Smooth muscle cell (in vitro differentiated cells): Measurements from ENCODE around the gene SYT15. TPM values are rescaled to one million over a fixed set of nuclear protein-coding genes. Genes with fewer than 3 reads are reported as not detected.
"Not testable (repeated sequence)": the region's sequence is repeated elsewhere in the genome, so short reads cannot be mapped to it uniquely, and the experiment has no call there.

ENCODE experiments used
- DNase-seq: peaks from one replicate; lab custom pipeline; 2025; ENCODE audit not compliant: unreplicated experiment; lab: John Stamatoyannopoulos, UW
- H2AFZ ChIP-seq: fragments of 200-600 bp; sonication (generic); 2 replicates; pipeline ENCODE4 v1.6.0; 2016; ENCODE audit warnings: antibody characterized with exemption, low read depth, mild to moderate bottlenecking
- H3F3A ChIP-seq: fragments of 200-600 bp; sonication (generic); 2 replicates; pipeline ENCODE4 v1.6.0; 2017; ENCODE audit warnings: antibody characterized with exemption, low read depth
- H3K27ac ChIP-seq: fragments of 200-600 bp; sonication (generic); 2 replicates; pipeline ENCODE4 v1.5.1; 2016; ENCODE audit warnings: low read depth, mild to moderate bottlenecking
- H3K27me3 ChIP-seq: fragments of 200-600 bp; sonication (generic); 2 replicates; pipeline ENCODE4 v1.6.1; 2016; ENCODE audit warnings: low read depth, mild to moderate bottlenecking
- H3K36me3 ChIP-seq: fragments of 200-600 bp; sonication (generic); 2 replicates; pipeline ENCODE4 v1.5.1; 2016; ENCODE audit warnings: low read depth
- H3K4me1 ChIP-seq: fragments of 200-600 bp; sonication (generic); 2 replicates; pipeline ENCODE4 v1.5.1; 2016; ENCODE audit warnings: low read depth
- H3K4me2 ChIP-seq: fragments of 200-600 bp; sonication (generic); 2 replicates; pipeline ENCODE4 v1.6.0; 2016; ENCODE audit warnings: mild to moderate bottlenecking
- H3K4me3 ChIP-seq: fragments of 200-600 bp; sonication (generic); 2 replicates; pipeline ENCODE4 v1.5.1; 2016; ENCODE audit warnings: mild to moderate bottlenecking
- H3K79me2 ChIP-seq: fragments of 200-600 bp; sonication (generic); 2 replicates; pipeline ENCODE4 v1.6.0; 2016; ENCODE audit warnings: low read depth, mild to moderate bottlenecking
- H3K9ac ChIP-seq: fragments of 200-600 bp; sonication (generic); 2 replicates; pipeline ENCODE4 v1.6.0; 2016; ENCODE audit warnings: low read depth
- H3K9me3 ChIP-seq: fragments of 200-600 bp; sonication (generic); replicated peaks from 2 replicates; pipeline ENCODE4 v1.5.1; 2016; ENCODE audit warnings: low read depth
- H4K20me1 ChIP-seq: fragments of 200-600 bp; sonication (generic); 2 replicates; pipeline ENCODE4 v1.6.0; 2016; ENCODE audit warnings: low read depth
- WGBS: methylation state at CpG from one replicate; pipeline ENCODE4 v1.1.7; 2016; ENCODE audit warnings: low lambda C conversion rate; 5-methylcytosine and 5-hydroxymethylcytosine counted together
- polyA plus RNA-seq: library from polyadenylated mRNA; unstranded; fragments of >200 nt; fragmentation: Nextera tagmentation; extraction: Ambion mirVana; gene quantifications from 2 replicates; pipeline ENCODE4 v1.2.1, GENCODE V29; 2016
- total RNA-seq: library from RNA; depleted of rRNA; stranded (reverse); fragments of >200 nt; gene quantifications from 2 replicates; pipeline ENCODE4 v1.2.3, GENCODE V29; 2014
- TF ChIP-seq, protein P1 (sequence below): fragments of 200-600 bp; sonication (generic); IDR thresholded peaks from 2 replicates; pipeline ENCODE4 v1.5.1; 2017; ENCODE audit warnings: borderline replicate concordance, mild to moderate bottlenecking, antibody characterized with exemption; ENCODE audit not compliant: insufficient read depth, poor library complexity, severe bottlenecking

SYT15 gene
- total and polyA plus RNA-seq, 2 experiments from 2014 or later: 0.22 to 0.89 TPM

DNA sequence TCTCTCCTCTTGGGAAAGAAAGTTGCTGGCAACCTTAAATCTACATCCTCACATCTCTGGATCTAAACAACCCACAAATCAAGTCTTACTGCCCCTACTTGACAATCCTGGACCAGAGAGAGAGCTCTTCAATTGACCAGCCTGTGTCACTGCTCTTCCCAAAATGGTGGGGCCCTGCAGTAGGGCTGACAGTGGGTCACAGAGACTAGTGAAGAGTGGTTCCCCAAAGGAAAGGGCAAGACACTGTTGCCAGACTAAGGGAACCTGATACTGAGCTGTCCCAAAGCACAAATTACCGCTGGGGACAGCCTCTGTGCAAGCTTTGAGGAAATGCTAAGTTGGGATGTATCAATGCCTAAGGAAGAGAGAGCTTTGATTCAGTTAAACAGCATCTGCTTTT is 18.0 kb upstream of the SYT15 start:
- 73% methylated on average over 1 of the region's 1 CpG for WGBS
- Histone ChIP-seq H3K4me3 (no peak overlapping the region), H3K79me2 (no peaks in the 10 kb centered on the region), H2AFZ (no peak overlapping the region), H3K4me1 (peaks cover 1% of the 10 kb centered on the region), H4K20me1 (no peaks in the 10 kb centered on the region), H3K27ac (no peak overlapping the region), H3F3A (no peaks in the 10 kb centered on the region), H3K4me2 (no peak overlapping the region), H3K36me3 (no peaks in the 10 kb centered on the region), H3K9me3 (no peaks in the 10 kb centered on the region), H3K9ac (no peak overlapping the region), H3K27me3 (peaks cover 54% of the 10 kb centered on the region)
- DNase-seq: no peak
- TF ChIP-seq, protein P1, sequence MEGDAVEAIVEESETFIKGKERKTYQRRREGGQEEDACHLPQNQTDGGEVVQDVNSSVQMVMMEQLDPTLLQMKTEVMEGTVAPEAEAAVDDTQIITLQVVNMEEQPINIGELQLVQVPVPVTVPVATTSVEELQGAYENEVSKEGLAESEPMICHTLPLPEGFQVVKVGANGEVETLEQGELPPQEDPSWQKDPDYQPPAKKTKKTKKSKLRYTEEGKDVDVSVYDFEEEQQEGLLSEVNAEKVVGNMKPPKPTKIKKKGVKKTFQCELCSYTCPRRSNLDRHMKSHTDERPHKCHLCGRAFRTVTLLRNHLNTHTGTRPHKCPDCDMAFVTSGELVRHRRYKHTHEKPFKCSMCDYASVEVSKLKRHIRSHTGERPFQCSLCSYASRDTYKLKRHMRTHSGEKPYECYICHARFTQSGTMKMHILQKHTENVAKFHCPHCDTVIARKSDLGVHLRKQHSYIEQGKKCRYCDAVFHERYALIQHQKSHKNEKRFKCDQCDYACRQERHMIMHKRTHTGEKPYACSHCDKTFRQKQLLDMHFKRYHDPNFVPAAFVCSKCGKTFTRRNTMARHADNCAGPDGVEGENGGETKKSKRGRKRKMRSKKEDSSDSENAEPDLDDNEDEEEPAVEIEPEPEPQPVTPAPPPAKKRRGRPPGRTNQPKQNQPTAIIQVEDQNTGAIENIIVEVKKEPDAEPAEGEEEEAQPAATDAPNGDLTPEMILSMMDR: no peak

DNA sequence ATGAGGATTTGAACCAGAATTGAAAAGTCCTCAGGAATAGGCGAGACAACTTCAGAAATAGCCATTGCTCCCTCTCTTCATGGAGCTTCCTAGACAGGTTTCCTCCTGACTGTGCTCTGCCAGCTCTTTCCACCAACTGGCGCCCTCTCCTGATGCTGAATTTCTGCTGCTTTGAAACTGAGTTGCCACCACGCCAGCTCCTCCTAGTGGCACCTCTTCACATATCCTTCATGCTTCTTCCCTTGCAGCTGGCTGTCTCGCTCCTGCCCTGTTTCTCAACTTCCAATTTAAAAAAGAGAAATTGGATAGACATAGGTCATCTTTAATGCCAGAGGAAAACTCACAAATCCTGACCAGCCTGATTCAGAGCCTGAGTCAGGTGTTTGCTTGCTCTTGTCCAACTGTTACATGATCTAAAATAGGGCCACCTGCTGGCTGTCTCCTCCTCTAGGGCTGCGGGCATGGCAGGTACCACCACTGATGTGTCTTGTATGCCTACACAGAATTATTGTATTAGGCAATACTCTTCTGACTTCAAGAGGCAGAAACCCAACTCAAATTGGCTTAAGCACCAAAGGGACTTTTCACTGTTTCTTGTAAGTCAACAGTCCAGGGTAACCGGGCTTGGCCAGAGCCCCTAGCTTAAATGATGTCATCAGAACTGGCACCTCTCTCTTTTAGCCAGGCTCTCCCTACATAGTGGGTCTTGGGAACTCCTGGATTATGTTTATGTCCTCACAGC is 13.2 kb upstream of the SYT15 start:
- H3K79me2 ChIP-seq, H3K4me3 ChIP-seq, H3K27me3 ChIP-seq, H3K9me3 ChIP-seq, H3K36me3 ChIP-seq, H3K4me2 ChIP-seq, H4K20me1 ChIP-seq, H3F3A ChIP-seq, H3K9ac ChIP-seq, H3K4me1 ChIP-seq, H3K27ac ChIP-seq, H2AFZ ChIP-seq, DNase-seq: not testable (repeated sequence)
- WGBS: 22% methylated on average over 4 of the region's 6 CpGs
- TF ChIP-seq, protein P1: peak; percentile 68

DNA sequence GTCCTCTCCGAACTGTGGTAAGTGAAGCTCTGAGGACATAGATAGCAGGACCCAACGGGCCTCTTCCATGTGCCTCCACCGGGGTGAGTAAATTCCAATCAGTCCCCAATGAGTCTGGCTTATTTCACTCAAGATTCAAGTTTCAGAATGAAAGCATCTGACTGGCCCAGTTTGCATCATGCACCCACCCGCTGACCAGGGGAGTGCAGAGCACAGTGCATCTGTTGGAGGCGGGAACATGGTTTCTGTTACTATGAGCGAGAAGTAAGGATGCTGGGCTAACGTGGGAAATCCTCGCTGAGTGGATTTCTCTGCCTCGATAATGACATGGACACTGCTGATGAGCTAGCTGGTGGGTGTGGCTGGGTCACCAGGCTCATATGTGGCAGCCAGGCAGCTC is 11.8 kb upstream of the SYT15 start:
- not testable (repeated sequence) for H4K20me1 ChIP-seq, H3K79me2 ChIP-seq, H3K9ac ChIP-seq, H3K4me1 ChIP-seq, H3K27ac ChIP-seq, H3K9me3 ChIP-seq, DNase-seq, H3K27me3 ChIP-seq, H3F3A ChIP-seq, H3K4me2 ChIP-seq, H3K36me3 ChIP-seq, H3K4me3 ChIP-seq, H2AFZ ChIP-seq
- 85% methylated on average over 6 of the region's 9 CpGs for WGBS

DNA sequence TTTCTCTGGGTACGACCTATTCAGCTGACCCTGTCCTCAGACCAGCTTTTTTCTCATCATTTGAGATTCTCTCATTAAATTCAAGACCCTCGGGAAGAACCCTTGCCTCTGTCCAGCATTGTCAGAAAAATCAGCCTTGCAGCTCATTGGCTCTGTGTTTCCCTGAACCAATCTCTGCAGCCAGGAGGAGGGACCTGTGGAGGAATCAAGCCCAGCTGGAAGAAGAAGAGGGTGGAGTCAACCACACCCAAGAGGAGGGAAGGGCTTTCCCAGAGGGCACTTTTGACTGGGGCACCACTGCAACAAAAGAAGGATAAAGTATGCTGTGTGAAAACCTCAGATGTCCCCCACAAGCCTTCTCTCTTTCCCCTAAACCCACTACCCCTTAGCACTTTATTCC is 8.3 kb upstream of the SYT15 start:
- not testable (repeated sequence) for H3K4me1 ChIP-seq, H3K36me3 ChIP-seq, H3K79me2 ChIP-seq, H3K27ac ChIP-seq, H2AFZ ChIP-seq, H3K27me3 ChIP-seq, H3K4me2 ChIP-seq, DNase-seq, H3K4me3 ChIP-seq, H3F3A ChIP-seq, H4K20me1 ChIP-seq, H3K9me3 ChIP-seq, H3K9ac ChIP-seq
- no CpG with 5 or more reads among the region's 2 CpGs for WGBS

DNA sequence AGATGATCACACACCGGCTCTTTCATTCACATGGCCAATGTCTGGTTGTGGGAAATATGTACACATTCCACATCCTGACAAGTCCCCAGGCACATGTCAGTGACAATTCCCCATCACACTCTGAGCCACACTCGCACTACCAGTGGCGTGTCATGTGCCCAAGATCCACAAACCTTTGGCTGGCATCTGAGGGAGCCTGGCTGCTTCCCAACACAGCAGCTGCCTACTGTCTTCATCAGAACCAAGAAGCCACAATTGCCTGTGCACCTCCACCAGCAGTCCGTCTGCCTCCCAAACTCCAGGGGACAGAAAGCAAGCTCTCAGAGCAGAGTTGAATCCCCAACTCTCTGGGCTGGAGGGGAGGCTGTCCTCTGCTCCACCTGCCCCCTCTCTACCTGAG is 6.2 kb upstream of the SYT15 start:
- not testable (repeated sequence) for H3K27me3 ChIP-seq, H3K4me1 ChIP-seq, H3F3A ChIP-seq, H3K9ac ChIP-seq, DNase-seq, H3K9me3 ChIP-seq, H3K4me2 ChIP-seq, H4K20me1 ChIP-seq, H3K36me3 ChIP-seq, H3K27ac ChIP-seq, H3K79me2 ChIP-seq, H2AFZ ChIP-seq, H3K4me3 ChIP-seq
- WGBS: 57% methylated on average over 3 of the region's 4 CpGs

DNA sequence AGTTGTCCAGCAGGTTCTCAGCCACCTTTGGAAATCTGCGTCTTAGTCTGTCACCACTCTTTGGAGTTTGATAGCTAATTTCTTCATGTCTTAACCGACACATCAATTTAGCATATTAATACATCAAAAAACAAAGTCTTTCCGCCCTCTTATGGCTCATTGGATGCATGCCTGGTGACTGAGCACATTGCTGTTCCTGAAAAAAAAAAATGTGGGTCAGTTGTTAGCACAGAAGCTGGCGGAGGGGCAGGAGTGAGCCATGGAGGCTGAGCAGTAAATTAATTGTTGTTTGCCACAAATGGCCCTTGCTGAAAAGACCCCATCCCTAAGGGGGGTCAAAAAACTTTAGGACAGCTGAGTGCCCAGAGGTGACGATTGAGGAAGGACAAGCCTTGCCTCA is 5.6 kb upstream of the SYT15 start:
- not testable (repeated sequence) for H4K20me1 ChIP-seq, H3K9ac ChIP-seq, H3K4me1 ChIP-seq, H3K4me2 ChIP-seq, H3K27me3 ChIP-seq, H3K9me3 ChIP-seq, H3K4me3 ChIP-seq, H3K36me3 ChIP-seq, H3F3A ChIP-seq, H2AFZ ChIP-seq, H3K79me2 ChIP-seq, DNase-seq, H3K27ac ChIP-seq
- WGBS: 69% methylated on average over 3 of the region's 5 CpGs

DNA sequence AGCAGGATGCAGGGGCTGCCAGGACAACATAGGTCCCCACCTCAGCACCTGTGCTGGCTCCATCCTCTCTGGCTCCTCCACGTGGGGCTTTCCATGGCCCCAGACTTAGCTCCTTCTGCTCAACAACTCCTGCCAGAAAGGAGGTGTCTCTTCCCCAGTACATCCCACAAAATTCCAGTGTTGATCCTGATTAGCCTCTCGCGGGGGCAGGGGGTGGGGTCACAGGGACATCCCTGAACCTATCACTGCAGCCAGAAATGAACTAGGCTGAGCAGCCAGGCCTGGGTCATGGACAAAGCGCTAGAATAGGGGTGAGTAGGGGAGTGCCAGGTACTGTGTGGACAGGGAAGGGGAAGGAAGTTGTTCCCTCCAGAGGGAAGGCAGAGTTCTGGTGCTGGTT is 5.0 kb upstream of the SYT15 start:
- H3K27ac ChIP-seq, H3K79me2 ChIP-seq, H2AFZ ChIP-seq, H3F3A ChIP-seq, H3K36me3 ChIP-seq, H3K4me2 ChIP-seq, H3K9me3 ChIP-seq, H3K9ac ChIP-seq, H4K20me1 ChIP-seq, DNase-seq, H3K4me3 ChIP-seq, H3K27me3 ChIP-seq, H3K4me1 ChIP-seq: not testable (repeated sequence)
- WGBS: 71% methylated on average over 3 of the region's 4 CpGs
